Liver (tissue), 9 donors: ENCODE results near the gene ZNF805. TPM values are rescaled to one million over a fixed set of nuclear protein-coding genes. Genes with fewer than 3 reads are reported as not detected.

Experiments
- DNase-seq: peaks from one replicate; pipeline ENCODE4 v3.0.0-alpha.2; 2017; ENCODE audit warnings: low spot score
- H3K27ac ChIP-seq, 2 donors: one replicate each; pipeline ENCODE4 v1.7.0; 2013; ENCODE audit warnings: inconsistent platforms in 2 of 2, low read length in 2 of 2, control low read depth in 1 of 2, low read depth in 1 of 2, mild to moderate bottlenecking in 1 of 2
- H3K27me3 ChIP-seq, 4 donors: one replicate each; pipeline versions ENCODE4 v1.6.1 to v1.7.0; 2013; ENCODE audit warnings: low read length in 3 of 4, inconsistent platforms in 1 of 4, mild to moderate bottlenecking in 1 of 4, moderate library complexity in 1 of 4; ENCODE audit not compliant: control insufficient read depth in 4 of 4, insufficient read depth in 4 of 4
- H3K36me3 ChIP-seq, 4 donors: one replicate each; pipeline versions ENCODE4 v1.6.1 to v1.7.0; 2013; ENCODE audit warnings: low read length in 3 of 4, mild to moderate bottlenecking in 3 of 4, low read depth in 1 of 4, moderate library complexity in 1 of 4; ENCODE audit not compliant: control insufficient read depth in 4 of 4, insufficient read depth in 3 of 4
- H3K4me1 ChIP-seq, 4 donors: one replicate each; pipeline versions ENCODE4 v1.6.1 to v1.7.0; 2013; ENCODE audit warnings: low read length in 3 of 4, mild to moderate bottlenecking in 3 of 4, moderate library complexity in 1 of 4; ENCODE audit not compliant: control insufficient read depth in 4 of 4, insufficient read depth in 4 of 4
- H3K4me3 ChIP-seq, 3 donors: one replicate each; pipeline versions ENCODE4 v1.6.1 to v1.7.0; 2013; ENCODE audit warnings: low read length in 3 of 3, control low read depth in 1 of 3, low read depth in 1 of 3, mild to moderate bottlenecking in 1 of 3
- H3K9ac ChIP-seq, 2 donors: one replicate each; pipeline ENCODE4 v1.7.0; 2013; ENCODE audit warnings: low read length in 2 of 2, mild to moderate bottlenecking in 2 of 2, moderate library complexity in 2 of 2, control low read depth in 1 of 2, low read depth in 1 of 2
- H3K9me3 ChIP-seq, 4 donors: one replicate each; pipeline versions ENCODE4 v1.6.1 to v1.7.0; 2013; ENCODE audit warnings: low read length in 3 of 4; ENCODE audit not compliant: control insufficient read depth in 4 of 4
- EGR1 ChIP-seq, 2 donors: IDR thresholded peaks; 2 replicates each; pipeline ENCODE4 v1.6.1; 2016 to 2018; ENCODE audit warnings: antibody characterized with exemption in 2 of 2, low read depth in 2 of 2
- FOXA1 ChIP-seq: IDR thresholded peaks from 2 replicates; pipeline ENCODE4 v1.6.1; 2016; ENCODE audit warnings: antibody characterized with exemption
- FOXA2 ChIP-seq: IDR thresholded peaks from 2 replicates; pipeline ENCODE4 v1.6.1; 2016; ENCODE audit warnings: antibody characterized with exemption
- GABPA ChIP-seq, 2 donors: IDR thresholded peaks in 1 of 2; conservative IDR thresholded peaks in 1 of 2; 2 replicates each; pipeline ENCODE4 v1.6.1; 2016; ENCODE audit warnings: antibody characterized with exemption in 2 of 2, mild to moderate bottlenecking in 1 of 2, moderate library complexity in 1 of 2
- HNF4A ChIP-seq, 2 donors: conservative IDR thresholded peaks; 2 replicates each; pipeline ENCODE4 v1.6.1; 2016; ENCODE audit warnings: antibody characterized with exemption in 2 of 2, mild to moderate bottlenecking in 2 of 2
- HNF4G ChIP-seq: IDR thresholded peaks from 2 replicates; pipeline ENCODE4 v1.6.1; 2016; ENCODE audit warnings: antibody characterized with exemption
- JUND ChIP-seq, 2 donors: IDR thresholded peaks; 2 replicates each; pipeline ENCODE4 v1.6.1; 2016; ENCODE audit warnings: antibody characterized with exemption in 2 of 2
- NR2F2 ChIP-seq: IDR thresholded peaks from 2 replicates; pipeline ENCODE4 v1.6.1; 2016; ENCODE audit warnings: antibody characterized with exemption
- RAD21 ChIP-seq, 2 donors: IDR thresholded peaks; 2 replicates each; pipeline ENCODE4 v1.6.1; 2016; ENCODE audit warnings: antibody characterized with exemption in 2 of 2, mild to moderate bottlenecking in 2 of 2
- RXRA ChIP-seq, 2 donors: IDR thresholded peaks; 2 replicates each; pipeline ENCODE4 v1.6.1; 2017 to 2018; ENCODE audit warnings: antibody characterized with exemption in 2 of 2, mild to moderate bottlenecking in 1 of 2
- SP1 ChIP-seq: IDR thresholded peaks from 2 replicates; pipeline ENCODE4 v1.6.1; 2018; ENCODE audit warnings: antibody characterized with exemption, mild to moderate bottlenecking
- TAF1 ChIP-seq: conservative IDR thresholded peaks from 2 replicates; pipeline ENCODE4 v1.6.1; 2016; ENCODE audit warnings: antibody characterized with exemption, mild to moderate bottlenecking
- YY1 ChIP-seq: IDR thresholded peaks from 2 replicates; pipeline ENCODE4 v1.6.1; 2016; ENCODE audit warnings: antibody characterized with exemption, mild to moderate bottlenecking
- WGBS: extraction: QIAGEN DNeasy Blood & Tissue Kit; methylation state at CpG from one replicate; pipeline ENCODE4 v1.1.7; 2013; 5-methylcytosine and 5-hydroxymethylcytosine counted together
- polyA plus RNA-seq, 2 donors: library from polyadenylated mRNA; stranded (reverse) in 1 of 2; unstranded in 1 of 2; fragments of 200-250 nt in 1 of 2; fragments of >200 nt in 1 of 2; fragmentation: Nextera tagmentation in 1 of 2; extraction: Ambion mirVana in 1 of 2; gene quantifications; one replicate each; pipeline versions ENCODE4 v1.2.1 to v1.2.3, GENCODE V29; 2013 to 2015
- total RNA-seq, 2 donors: library from RNA; depleted of rRNA; stranded (reverse); fragments of >200 nt; gene quantifications; one replicate each; pipeline ENCODE4 v1.2.3, GENCODE V29; 2014
- TF ChIP-seq, protein P1 (sequence below): IDR thresholded peaks from 2 replicates; pipeline ENCODE4 v1.6.1; 2016; ENCODE audit warnings: antibody characterized with exemption
- TF ChIP-seq, protein P2 (sequence below): IDR thresholded peaks from 2 replicates; pipeline ENCODE4 v1.6.1; 2016; ENCODE audit warnings: antibody characterized with exemption
- TF ChIP-seq, protein P3 (sequence below): IDR thresholded peaks from 2 replicates; pipeline ENCODE4 v1.6.1; 2016; ENCODE audit warnings: antibody characterized with exemption, mild to moderate bottlenecking
- TF ChIP-seq, protein P4 (sequence below): IDR thresholded peaks from 2 replicates; pipeline ENCODE4 v1.6.1; 2016; ENCODE audit warnings: antibody characterized with exemption
- TF ChIP-seq, protein P5 (sequence below): fragments of 150-350 bp; IDR thresholded peaks from 2 replicates; pipeline ENCODE4 v1.5.1; 2017; ENCODE audit warnings: improper control_type of control experiment, low read depth, low read length; ENCODE audit not compliant: missing input control
- donor health status: healthy.
- donor health status: healthy.
- donor health status: healthy.
- donor health status: healthy.
- donor health status: healthy.

Gene ZNF805
- total and polyA plus RNA-seq, 4 donors = 0.75 to 13.9 (median 7.1) TPM

DNA sequence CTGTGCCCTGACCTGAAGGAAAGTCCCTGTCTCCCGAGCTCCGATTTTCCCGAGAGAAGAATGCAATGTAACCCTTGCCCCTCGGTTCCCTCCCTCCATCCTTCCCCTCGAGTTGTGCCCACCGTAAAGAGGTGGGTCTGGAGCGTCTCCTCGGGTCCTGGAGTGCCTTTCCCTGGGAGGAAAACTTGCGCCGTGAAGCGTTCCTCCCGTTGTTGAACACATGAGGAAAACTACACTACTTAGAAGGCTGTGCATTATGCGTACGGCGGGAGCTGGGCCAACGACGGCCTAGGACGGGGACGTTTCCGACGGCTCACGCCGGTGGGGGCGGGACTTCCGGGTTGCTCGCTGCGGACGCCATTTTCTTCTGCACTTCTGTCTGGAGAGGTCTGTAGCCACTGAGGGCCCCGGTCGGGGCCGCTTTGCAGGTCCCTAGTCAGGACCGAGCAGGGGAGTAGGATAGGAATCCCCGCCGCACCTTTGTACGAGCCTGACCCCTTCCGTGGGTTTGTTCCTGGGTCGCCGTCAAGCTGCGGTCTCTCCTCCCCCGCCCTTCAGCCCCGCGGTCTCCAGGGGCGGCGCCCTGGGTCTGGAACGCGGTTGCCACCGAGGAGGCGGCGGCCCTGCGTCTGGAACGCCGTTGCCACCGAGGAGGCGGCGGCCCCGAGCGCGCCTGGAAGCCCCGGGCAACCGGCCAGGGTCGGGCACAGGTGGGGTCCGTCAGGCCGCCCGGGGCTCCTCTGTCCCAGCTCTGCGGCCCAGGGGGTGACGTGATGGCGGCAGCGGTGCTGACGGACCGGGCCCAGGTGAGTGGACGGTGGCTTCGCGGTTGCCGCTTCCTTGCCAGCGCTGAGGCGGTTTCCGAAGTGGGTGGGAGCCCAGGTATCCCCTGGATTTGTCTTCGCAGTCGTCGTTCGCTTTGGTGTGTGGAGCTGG, 49.0 kb upstream of the ZNF805 start, which contains the start of gene ZNF264:
Gene ZNF264 (plus strand): TSS at position 360 of the 936 bp plus-strand sequence. CDS start 414 bp downstream, at position 774.
- H3K27ac ChIP-seq = peak within 1 kb of the TSS; percentile 45 to 69

More for the DNA sequence above, 49.0 kb upstream of the ZNF805 start, which contains the start of gene ZNF264:
- Histone ChIP-seq H3K9ac (peak within 1 kb of the TSS; percentile 62 to 67), H3K27me3 (no peaks in the 10 kb centered on the region), H3K36me3 (peaks cover 0 to 25% (median 22%) of the 10 kb centered on the region in 4 donors), H3K4me3 (peak within 1 kb of the TSS; percentile 91 to 95 (median 92)), H3K4me1 (peaks cover 7 to 14% (median 9%) of the 10 kb centered on the region in 4 donors), H3K9me3 (peaks cover 4 to 13% (median 9%) of the 10 kb centered on the region in 4 donors)
- DNase-seq = peak; percentile 89
- WGBS = 1% methylated on average over 81 of the region's 81 CpGs
- TF ChIP-seq FOXA1 = no peak
- no peak for TF ChIP-seq JUND (IDR thresholded peaks at IDR 0.05)
- no peak for TF ChIP-seq HNF4G
- peak; percentile 11 for TF ChIP-seq SP1
- peak; percentile 78 to 94 for TF ChIP-seq GABPA (IDR thresholded peaks at IDR 0.05 in 1 of 2, conservative IDR thresholded peaks at IDR 0.05 in 1 of 2)
- no peak for TF ChIP-seq NR2F2
- TF ChIP-seq RAD21 (IDR thresholded peaks at IDR 0.05) = peak in 1 of 2 donors; percentile 33
- TF ChIP-seq, protein P1, sequence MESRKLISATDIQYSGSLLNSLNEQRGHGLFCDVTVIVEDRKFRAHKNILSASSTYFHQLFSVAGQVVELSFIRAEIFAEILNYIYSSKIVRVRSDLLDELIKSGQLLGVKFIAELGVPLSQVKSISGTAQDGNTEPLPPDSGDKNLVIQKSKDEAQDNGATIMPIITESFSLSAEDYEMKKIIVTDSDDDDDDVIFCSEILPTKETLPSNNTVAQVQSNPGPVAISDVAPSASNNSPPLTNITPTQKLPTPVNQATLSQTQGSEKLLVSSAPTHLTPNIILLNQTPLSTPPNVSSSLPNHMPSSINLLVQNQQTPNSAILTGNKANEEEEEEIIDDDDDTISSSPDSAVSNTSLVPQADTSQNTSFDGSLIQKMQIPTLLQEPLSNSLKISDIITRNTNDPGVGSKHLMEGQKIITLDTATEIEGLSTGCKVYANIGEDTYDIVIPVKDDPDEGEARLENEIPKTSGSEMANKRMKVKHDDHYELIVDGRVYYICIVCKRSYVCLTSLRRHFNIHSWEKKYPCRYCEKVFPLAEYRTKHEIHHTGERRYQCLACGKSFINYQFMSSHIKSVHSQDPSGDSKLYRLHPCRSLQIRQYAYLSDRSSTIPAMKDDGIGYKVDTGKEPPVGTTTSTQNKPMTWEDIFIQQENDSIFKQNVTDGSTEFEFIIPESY = no peak
- TF ChIP-seq, protein P2, sequence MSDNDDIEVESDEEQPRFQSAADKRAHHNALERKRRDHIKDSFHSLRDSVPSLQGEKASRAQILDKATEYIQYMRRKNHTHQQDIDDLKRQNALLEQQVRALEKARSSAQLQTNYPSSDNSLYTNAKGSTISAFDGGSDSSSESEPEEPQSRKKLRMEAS = no peak
- TF ChIP-seq, protein P3, sequence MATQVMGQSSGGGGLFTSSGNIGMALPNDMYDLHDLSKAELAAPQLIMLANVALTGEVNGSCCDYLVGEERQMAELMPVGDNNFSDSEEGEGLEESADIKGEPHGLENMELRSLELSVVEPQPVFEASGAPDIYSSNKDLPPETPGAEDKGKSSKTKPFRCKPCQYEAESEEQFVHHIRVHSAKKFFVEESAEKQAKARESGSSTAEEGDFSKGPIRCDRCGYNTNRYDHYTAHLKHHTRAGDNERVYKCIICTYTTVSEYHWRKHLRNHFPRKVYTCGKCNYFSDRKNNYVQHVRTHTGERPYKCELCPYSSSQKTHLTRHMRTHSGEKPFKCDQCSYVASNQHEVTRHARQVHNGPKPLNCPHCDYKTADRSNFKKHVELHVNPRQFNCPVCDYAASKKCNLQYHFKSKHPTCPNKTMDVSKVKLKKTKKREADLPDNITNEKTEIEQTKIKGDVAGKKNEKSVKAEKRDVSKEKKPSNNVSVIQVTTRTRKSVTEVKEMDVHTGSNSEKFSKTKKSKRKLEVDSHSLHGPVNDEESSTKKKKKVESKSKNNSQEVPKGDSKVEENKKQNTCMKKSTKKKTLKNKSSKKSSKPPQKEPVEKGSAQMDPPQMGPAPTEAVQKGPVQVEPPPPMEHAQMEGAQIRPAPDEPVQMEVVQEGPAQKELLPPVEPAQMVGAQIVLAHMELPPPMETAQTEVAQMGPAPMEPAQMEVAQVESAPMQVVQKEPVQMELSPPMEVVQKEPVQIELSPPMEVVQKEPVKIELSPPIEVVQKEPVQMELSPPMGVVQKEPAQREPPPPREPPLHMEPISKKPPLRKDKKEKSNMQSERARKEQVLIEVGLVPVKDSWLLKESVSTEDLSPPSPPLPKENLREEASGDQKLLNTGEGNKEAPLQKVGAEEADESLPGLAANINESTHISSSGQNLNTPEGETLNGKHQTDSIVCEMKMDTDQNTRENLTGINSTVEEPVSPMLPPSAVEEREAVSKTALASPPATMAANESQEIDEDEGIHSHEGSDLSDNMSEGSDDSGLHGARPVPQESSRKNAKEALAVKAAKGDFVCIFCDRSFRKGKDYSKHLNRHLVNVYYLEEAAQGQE = no peak
- TF ChIP-seq RXRA (IDR thresholded peaks at IDR 0.05) = no peak
- no peak for TF ChIP-seq FOXA2
- TF ChIP-seq, protein P4, sequence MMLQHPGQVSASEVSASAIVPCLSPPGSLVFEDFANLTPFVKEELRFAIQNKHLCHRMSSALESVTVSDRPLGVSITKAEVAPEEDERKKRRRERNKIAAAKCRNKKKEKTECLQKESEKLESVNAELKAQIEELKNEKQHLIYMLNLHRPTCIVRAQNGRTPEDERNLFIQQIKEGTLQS = no peak
- TF ChIP-seq YY1 = peak; percentile 98
- TF ChIP-seq EGR1 (IDR thresholded peaks at IDR 0.05; ENCODE audit: low read depth in 2 of 2) = peak in 1 of 2 donors; percentile 31
- TF ChIP-seq TAF1 = no peak
- TF ChIP-seq HNF4A (conservative IDR thresholded peaks at IDR 0.05) = no peak
- TF ChIP-seq, protein P5, sequence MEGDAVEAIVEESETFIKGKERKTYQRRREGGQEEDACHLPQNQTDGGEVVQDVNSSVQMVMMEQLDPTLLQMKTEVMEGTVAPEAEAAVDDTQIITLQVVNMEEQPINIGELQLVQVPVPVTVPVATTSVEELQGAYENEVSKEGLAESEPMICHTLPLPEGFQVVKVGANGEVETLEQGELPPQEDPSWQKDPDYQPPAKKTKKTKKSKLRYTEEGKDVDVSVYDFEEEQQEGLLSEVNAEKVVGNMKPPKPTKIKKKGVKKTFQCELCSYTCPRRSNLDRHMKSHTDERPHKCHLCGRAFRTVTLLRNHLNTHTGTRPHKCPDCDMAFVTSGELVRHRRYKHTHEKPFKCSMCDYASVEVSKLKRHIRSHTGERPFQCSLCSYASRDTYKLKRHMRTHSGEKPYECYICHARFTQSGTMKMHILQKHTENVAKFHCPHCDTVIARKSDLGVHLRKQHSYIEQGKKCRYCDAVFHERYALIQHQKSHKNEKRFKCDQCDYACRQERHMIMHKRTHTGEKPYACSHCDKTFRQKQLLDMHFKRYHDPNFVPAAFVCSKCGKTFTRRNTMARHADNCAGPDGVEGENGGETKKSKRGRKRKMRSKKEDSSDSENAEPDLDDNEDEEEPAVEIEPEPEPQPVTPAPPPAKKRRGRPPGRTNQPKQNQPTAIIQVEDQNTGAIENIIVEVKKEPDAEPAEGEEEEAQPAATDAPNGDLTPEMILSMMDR = no peak
